ENCODE data around the gene GH1. TPM values are rescaled to one million over a fixed set of nuclear protein-coding genes. Genes with fewer than 3 reads are reported as not detected.
A peak's percentile ranks its signal among the peaks of the same experiment; 100 is the strongest.

Gene GH1
- total and polyA plus RNA-seq, 9 of the 15 experiments (the other 6 are each of a cell fraction or from before 2014, with no cell fraction given): not detected

GRCh38 chr17:63960006-63960405, 41.4 kb upstream of the GH1 start:
- Histone ChIP-seq H3K4me3 (no peak overlapping the region), H3K4me2 (ENCODE audit: insufficient read depth, low read length) (0 out of 2 replicates have a peak overlapping the region, but pooled peaks have one; percentile 89), H2AFZ (ENCODE audit: low read depth, low read length) (no peak overlapping the region), H3K79me2 (ENCODE audit: control insufficient read depth, insufficient read depth, low read length) (no peaks in the 10 kb centered on the region), H3K36me3 (ENCODE audit: control insufficient read depth, insufficient read depth, low read length) (no peaks in the 10 kb centered on the region), H3K27ac (ENCODE audit: extremely low read depth, low read depth, low read length) (no peak overlapping the region), H3K9me1 (ENCODE audit: control insufficient read depth, insufficient read depth, low read length) (peaks cover 2% of the 10 kb centered on the region), H3K4me1 (replicated peaks in 1 of 2; ENCODE audit: control insufficient read depth in 2 of 2, insufficient read depth in 2 of 2, low read length in 2 of 2) (peaks cover 15 to 26% of the 10 kb centered on the region in 2 experiments), H3K9me3 (replicated peaks; ENCODE audit: control insufficient read depth, insufficient read depth, low read depth, low read length) (no peaks in the 10 kb centered on the region), H4K20me1 (replicated peaks; ENCODE audit: control insufficient read depth, insufficient read depth, low read length) (no peaks in the 10 kb centered on the region), H3K9ac (ENCODE audit: insufficient read depth in 1 of 2, low read depth in 2 of 2, low read length in 2 of 2) (peak overlapping the region; percentile 17 to 66; a peak in 3 of 4 replicates), H3K27me3 (ENCODE audit: control insufficient read depth in 2 of 2, insufficient read depth in 2 of 2, low read length in 2 of 2) (0 out of 5 replicates have a peak, but pooled peaks cover 0 to 3% of the 10 kb centered on the region in 2 experiments)
- ChIA-PET POLR2A (no interaction called here), CTCF (ENCODE audit: low intra/inter-chr PET ratio) (no interaction called here)
- ATAC-seq (no peak), DNase-seq (ENCODE audit: extremely low read depth in 1 of 4, low spot score in 3 of 4) (no peak), FAIRE-seq (no peak)
- in situ Hi-C loops (cut with MboI) (no loop called here), intact Hi-C loops (cut with micrococcal nuclease) (no loop called here)
- WGBS (ENCODE audit: insufficient coverage, low coverage, missing lambda C conversion rate): 52% methylated on average over 6 of the region's 9 CpGs
- no TSS peak for BruUV-seq (replicated peaks)
- TF ChIP-seq RBFOX2 (IDR thresholded peaks at IDR 0.05; ENCODE audit: low read depth, low read length) (peak; percentile 42; the same call in 1 of the 2 replicates), GABPB2 (CRISPR knock-in tag; conservative IDR thresholded peaks at IDR 0.05) (no peak), POLR2G (IDR thresholded peaks at IDR 0.05; ENCODE audit: low read depth, low read length) (peak; percentile 32; the same call in 1 of the 2 replicates)

- FAIRE-seq: no peak
- in situ Hi-C loops (cut with MboI): no loop called here
Measured at GRCh38 chr17:63956296-63956920, 37.8 kb upstream of the GH1 start.

More at GRCh38 chr17:63956296-63956920, 37.8 kb upstream of the GH1 start:
- no peaks in the 10 kb centered on the region for H3K79me2 ChIP-seq (ENCODE audit: control insufficient read depth, insufficient read depth, low read length)
- H3K9ac ChIP-seq (ENCODE audit: insufficient read depth in 1 of 2, low read depth in 2 of 2, low read length in 2 of 2): no peak overlapping the region
- H3K9me1 ChIP-seq (ENCODE audit: control insufficient read depth, insufficient read depth, low read length): no peaks in the 10 kb centered on the region
- H4K20me1 ChIP-seq (replicated peaks; ENCODE audit: control insufficient read depth, insufficient read depth, low read length): 0 out of 2 replicates have a peak, but pooled peaks cover under 1% of the 10 kb centered on the region
- ChIA-PET CTCF (ENCODE audit: low intra/inter-chr PET ratio) (no interaction called here), POLR2A (interaction anchor here (0.6 to 2.1 kb wide), 6 partner anchors 10 to 1186 kb away, joined by 3 to 6 read pairs (median 4); partner anchors contain the start of gene GH2)
- no peak for ATAC-seq
- no TSS peak for BruUV-seq (replicated peaks)
- intact Hi-C loops (cut with micrococcal nuclease): no loop called here
- TF ChIP-seq MCM3 (IDR thresholded peaks at IDR 0.05) (no peak), ZBED1 (IDR thresholded peaks at IDR 0.05) (no peak), ATF3 (IDR thresholded peaks at IDR 0.05) (0 out of 2 replicates have a peak, but pooled peaks have one; percentile 14), ATF3 (CRISPR knock-in tag; conservative IDR thresholded peaks at IDR 0.05) (no peak), DDX20 (tag; IDR thresholded peaks at IDR 0.05; ENCODE audit: low read depth) (no peak), NCOA1 (IDR thresholded peaks at IDR 0.05; ENCODE audit: low read depth) (no peak)
- peaks cover 3 to 15% of the 10 kb centered on the region in 2 experiments; a peak in 4 of 5 replicates for H3K27me3 ChIP-seq (ENCODE audit: control insufficient read depth in 2 of 2, insufficient read depth in 2 of 2, low read length in 2 of 2)
- DNase-seq (ENCODE audit: extremely low read depth in 1 of 4, low spot score in 3 of 4): no peak
- H3K4me1 ChIP-seq (replicated peaks in 1 of 2; ENCODE audit: control insufficient read depth in 2 of 2, insufficient read depth in 2 of 2, low read length in 2 of 2): peaks cover 12 to 18% of the 10 kb centered on the region in 2 experiments
- H3K9me3 ChIP-seq (replicated peaks; ENCODE audit: control insufficient read depth, insufficient read depth, low read depth, low read length): no peaks in the 10 kb centered on the region
- no peak overlapping the region for H3K27ac ChIP-seq (ENCODE audit: extremely low read depth, low read depth, low read length)
- WGBS (ENCODE audit: insufficient coverage, low coverage, missing lambda C conversion rate): 58% methylated on average over 5 of the region's 5 CpGs
- H3K4me3 ChIP-seq: no peak overlapping the region
- no peaks in the 10 kb centered on the region for H3K36me3 ChIP-seq (ENCODE audit: control insufficient read depth, insufficient read depth, low read length)
- H2AFZ ChIP-seq (ENCODE audit: low read depth, low read length): no peak overlapping the region
- no peak overlapping the region for H3K4me2 ChIP-seq (ENCODE audit: insufficient read depth, low read length)

Data from K562 (cell line).